Skeletal muscle cell (primary cell): Measurements from ENCODE around the gene IFT27.

Experiments used
- DNase-seq: peaks from one replicate; pipeline ENCODE4 v3.0.0-alpha.2; 2010; ENCODE audit warnings: low read depth
- H3K4me3 ChIP-seq: 2 replicates; pipeline ENCODE4 v1.5.1; 2011; ENCODE audit warnings: low read depth, mild to moderate bottlenecking, control low read depth, low read length, moderate library complexity

IFT27 gene

GRCh38 chr22:36753120-36753802 lies 22.7 kb downstream of the IFT27 start:
- DNase-seq, result no peak

GRCh38 chr22:36746375-36746970 lies 29.4 kb downstream of the IFT27 start:
- DNase-seq, result no peak
- no peak overlapping the region for H3K4me3 ChIP-seq

More at GRCh38 chr22:36753120-36753802, 22.7 kb downstream of the IFT27 start:
- H3K4me3 ChIP-seq, result no peak overlapping the region

GRCh38 chr22:36745301-36745995 lies 30.5 kb downstream of the IFT27 start:
- no peak overlapping the region for H3K4me3 ChIP-seq
- no peak for DNase-seq

GRCh38 chr22:36744791-36745190 lies 31.1 kb downstream of the IFT27 start:
- H3K4me3 ChIP-seq, result no peak overlapping the region
- no peak for DNase-seq

GRCh38 chr22:36744413-36744765 lies 31.5 kb downstream of the IFT27 start:
- no peak overlapping the region for H3K4me3 ChIP-seq

GRCh38 chr22:36743591-36744412 lies 32.1 kb downstream of the IFT27 start:
- DNase-seq, result no peak
- no peak overlapping the region for H3K4me3 ChIP-seq

More at GRCh38 chr22:36744413-36744765, 31.5 kb downstream of the IFT27 start:
- no peak for DNase-seq

- no peak for DNase-seq
- no peak overlapping the region for H3K4me3 ChIP-seq
These were observed 32.9 kb downstream of the IFT27 start for GRCh38 chr22:36743011-36743410.

GRCh38 chr22:36741968-36742367 lies 34.0 kb downstream of the IFT27 start:
- no peak for DNase-seq
- H3K4me3 ChIP-seq, result no peak overlapping the region

GRCh38 chr22:36741204-36741793 lies 34.6 kb downstream of the IFT27 start:
- no peak overlapping the region for H3K4me3 ChIP-seq
- DNase-seq, result no peak

- no peak overlapping the region for H3K4me3 ChIP-seq
- no peak for DNase-seq
These were observed 35.2 kb downstream of the IFT27 start for GRCh38 chr22:36740716-36741115.

- DNase-seq, result no peak
- H3K4me3 ChIP-seq, result no peak overlapping the region
These were observed 36.7 kb downstream of the IFT27 start for GRCh38 chr22:36739185-36739584.

GRCh38 chr22:36738416-36739020 lies 37.4 kb downstream of the IFT27 start:
- DNase-seq, result no peak
- H3K4me3 ChIP-seq, result no peak overlapping the region

GRCh38 chr22:36737776-36738175 lies 38.1 kb downstream of the IFT27 start:
- no peak for DNase-seq
- no peak overlapping the region for H3K4me3 ChIP-seq

- no peak overlapping the region for H3K4me3 ChIP-seq
- no peak for DNase-seq
These were observed 39.1 kb downstream of the IFT27 start for GRCh38 chr22:36736701-36737320.

GRCh38 chr22:36734171-36735058 lies 41.5 kb downstream of the IFT27 start:
- H3K4me3 ChIP-seq, result no peak overlapping the region
- peak; percentile 6 for DNase-seq

GRCh38 chr22:36733271-36733670 lies 42.6 kb downstream of the IFT27 start:
- H3K4me3 ChIP-seq, result no peak overlapping the region
- no peak for DNase-seq

- no peak overlapping the region for H3K4me3 ChIP-seq
- DNase-seq, result no peak
These were observed 43.3 kb downstream of the IFT27 start for GRCh38 chr22:36732609-36733008.

GRCh38 chr22:36731916-36732315 lies 44.0 kb downstream of the IFT27 start:
- H3K4me3 ChIP-seq, result no peak overlapping the region
- no peak for DNase-seq
